ENCODE results near the gene URI1.

- TF ChIP-seq CTCF (IDR thresholded peaks at IDR 0.05) = no peak
- TF ChIP-seq POLR2A (IDR thresholded peaks at IDR 0.05) = no peak
- TF ChIP-seq POLR2AphosphoS5 (IDR thresholded peaks at IDR 0.05) = no peak
- TF ChIP-seq EP300 (IDR thresholded peaks at IDR 0.05) = no peak
Observed at GRCh38 chr19:30062065-30062906, 120.2 kb downstream of the URI1 start.
